GM10847 (cell line): ENCODE data around the gene NOBOX.

Source experiments
- POLR2A ChIP-seq: IDR thresholded peaks from 2 replicates; pipeline ENCODE4 v1.6.1; 2011; ENCODE audit not compliant: insufficient read length; ENCODE audit errors: extremely low read depth

NOBOX gene

GRCh38 chr7:144403649-144404061 is at the start of gene NOBOX:
Gene NOBOX (minus strand): TSS chr7:144403693.
- no peak for TF ChIP-seq POLR2A

GRCh38 chr7:144452064-144452463 is 48.6 kb upstream of the NOBOX start:
- no peak for TF ChIP-seq POLR2A

GRCh38 chr7:144445590-144445989 is 42.1 kb upstream of the NOBOX start:
- TF ChIP-seq POLR2A: no peak

GRCh38 chr7:144439717-144440205 is 36.3 kb upstream of the NOBOX start:
- TF ChIP-seq POLR2A: no peak

- TF ChIP-seq POLR2A: no peak
Measured at GRCh38 chr7:144438759-144439158, 35.3 kb upstream of the NOBOX start.

GRCh38 chr7:144437370-144438191 is 34.1 kb upstream of the NOBOX start:
- no peak for TF ChIP-seq POLR2A

- TF ChIP-seq POLR2A: no peak
Measured at GRCh38 chr7:144436500-144436899, 33.0 kb upstream of the NOBOX start.

GRCh38 chr7:144428431-144428830 is 24.9 kb upstream of the NOBOX start:
- TF ChIP-seq POLR2A: no peak

- TF ChIP-seq POLR2A: no peak
Measured at GRCh38 chr7:144416341-144416740, 12.8 kb upstream of the NOBOX start.

- TF ChIP-seq POLR2A: no peak
Measured at GRCh38 chr7:144415858-144416257, 12.4 kb upstream of the NOBOX start.

- no peak for TF ChIP-seq POLR2A
Measured at GRCh38 chr7:144414815-144415214, 11.3 kb upstream of the NOBOX start.

- TF ChIP-seq POLR2A: no peak
Measured at GRCh38 chr7:144410441-144410840, 6.9 kb upstream of the NOBOX start.

GRCh38 chr7:144408121-144408520 is 4.6 kb upstream of the NOBOX start:
- no peak for TF ChIP-seq POLR2A

GRCh38 chr7:144407266-144407931 is 3.9 kb upstream of the NOBOX start:
- no peak for TF ChIP-seq POLR2A

GRCh38 chr7:144404946-144405345 is 1.5 kb upstream of the NOBOX start:
- no peak for TF ChIP-seq POLR2A

GRCh38 chr7:144403102-144403501 is 391 bp downstream of the NOBOX start:
- no peak for TF ChIP-seq POLR2A
